RWPE1 (cell line): Measurements from ENCODE around the gene CRY2.
A peak's percentile ranks its signal among the peaks of the same experiment; 100 is the strongest.
"Not testable (repeated sequence)": the region's sequence is repeated elsewhere in the genome, so short reads cannot be mapped to it uniquely, and the experiment has no call there.

Experiments used
- CTCF ChIA-PET: fragments of 350-600 bp; sonication (Branson Sonifier 250); formaldehyde crosslinking; extraction: SDS; loops from one replicate; lab custom pipeline; 2021; lab: Yijun Ruan, JAX
- POLR2A ChIA-PET: fragments of 400-600 bp; formaldehyde crosslinking; extraction: SDS; loops from one replicate; lab custom pipeline; 2020; ENCODE audit warnings: antibody characterized with exemption; ENCODE audit not compliant: low non-redundant PET; lab: Yijun Ruan, JAX
- DNase-seq: peaks from one replicate; pipeline ENCODE4 v3.0.0; 2012; ENCODE audit warnings: low spot score
- H3K27ac ChIP-seq: fragments of 450-650 bp; 2 replicates; pipeline ENCODE4 v1.5.1; 2017
- CTCF ChIP-seq: fragments of 450-650 bp; conservative IDR thresholded peaks from 2 replicates; pipeline ENCODE4 v1.5.1; 2017; ENCODE audit warnings: low read depth, mild to moderate bottlenecking

Gene CRY2

DNA sequence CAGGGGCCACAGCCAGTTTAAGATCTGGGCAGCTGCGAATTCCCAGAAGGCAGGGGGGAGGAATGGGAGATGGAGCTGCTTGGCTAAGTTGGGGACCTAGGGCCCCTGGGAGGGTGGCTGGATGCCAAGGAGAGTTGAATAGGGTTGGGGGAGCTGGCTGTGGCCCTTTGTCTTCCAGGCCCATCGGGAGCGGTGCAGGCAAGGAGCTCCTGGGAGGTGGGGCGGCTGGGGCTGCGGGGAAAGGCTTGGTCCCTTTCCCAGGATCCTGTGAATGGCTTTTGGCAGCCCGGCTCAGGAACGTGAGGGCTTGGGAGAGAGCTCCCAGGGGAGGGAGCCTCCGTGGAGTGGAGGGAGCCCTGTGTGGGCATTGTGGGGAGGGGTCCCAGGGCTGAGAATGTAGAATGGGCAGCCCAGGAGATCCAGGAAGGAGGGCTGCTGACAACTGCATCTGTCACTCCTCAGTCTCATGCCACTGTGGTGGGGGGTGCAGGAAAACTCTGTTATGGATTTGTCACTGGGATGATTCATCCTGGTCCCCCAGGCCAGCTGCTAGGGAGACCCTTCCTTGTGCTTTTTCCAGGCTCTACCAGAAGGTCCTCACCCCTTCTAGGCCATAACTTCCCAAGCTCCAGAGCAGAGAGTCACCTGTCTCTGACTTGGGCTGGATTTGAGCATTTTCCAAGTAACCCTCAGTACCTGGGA lies 53.8 kb downstream of the CRY2 start:
- CTCF ChIA-PET: interaction anchor here (1.3 kb wide), 1 partner anchor 130 kb away, joined by 4 read pairs; no protein-coding TSS in a partner anchor
- no peak for TF ChIP-seq CTCF
- DNase-seq: no peak
- POLR2A ChIA-PET: no interaction called here
- H3K27ac ChIP-seq: no peak overlapping the region

GRCh38 chr11:45901626-45902025 lies 54.4 kb downstream of the CRY2 start:
- H3K27ac ChIP-seq: peak overlapping the region; percentile 28
- CTCF ChIA-PET: interaction anchor here (1.3 kb wide), 1 partner anchor 130 kb away, joined by 4 read pairs; no protein-coding TSS in a partner anchor
- POLR2A ChIA-PET: no interaction called here

GRCh38 chr11:45902452-45903380 lies 55.4 kb downstream of the CRY2 start:
- H3K27ac ChIP-seq: no peak overlapping the region
- CTCF ChIA-PET: interaction anchor here (0.7 kb wide), 1 partner anchor 131 kb away, joined by 3 read pairs; no protein-coding TSS in a partner anchor
- TF ChIP-seq CTCF: no peak
- no peak for DNase-seq
- POLR2A ChIA-PET: no interaction called here

More at GRCh38 chr11:45901626-45902025, 54.4 kb downstream of the CRY2 start:
- no peak for TF ChIP-seq CTCF
- DNase-seq: no peak

GRCh38 chr11:45904309-45904915 lies 57.1 kb downstream of the CRY2 start:
- no peak for DNase-seq
- H3K27ac ChIP-seq: peak overlapping the region; percentile 13
- POLR2A ChIA-PET: no interaction called here
- no peak for TF ChIP-seq CTCF
- CTCF ChIA-PET: no interaction called here

DNA sequence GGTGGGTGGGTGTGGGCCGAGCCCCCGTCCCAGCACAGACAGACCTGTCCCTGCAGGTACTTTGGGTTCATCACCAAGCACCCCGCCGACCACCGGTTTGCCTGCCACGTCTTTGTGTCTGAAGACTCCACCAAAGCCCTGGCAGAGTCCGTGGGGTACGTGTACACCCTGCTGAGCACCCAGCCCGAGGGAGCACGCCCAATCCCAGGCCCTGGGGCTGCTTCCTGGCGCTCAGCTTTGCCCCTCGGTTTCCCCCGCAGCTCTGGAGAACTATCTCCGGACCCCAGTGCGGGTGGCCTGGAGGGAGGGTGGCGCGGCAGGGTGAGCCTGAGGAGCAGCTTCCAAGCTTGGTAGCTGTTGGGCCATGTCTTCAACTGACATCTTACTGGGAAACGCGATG lies 57.8 kb downstream of the CRY2 start:
- no peak for TF ChIP-seq CTCF
- DNase-seq: no peak
- H3K27ac ChIP-seq: peak overlapping the region; percentile 33; the same call in 1 of the 2 replicates
- ChIA-PET CTCF (interaction anchor here (1.0 kb wide), 1 partner anchor 60 kb away, joined by 7 read pairs; no protein-coding TSS in a partner anchor), POLR2A (no interaction called here)

DNA sequence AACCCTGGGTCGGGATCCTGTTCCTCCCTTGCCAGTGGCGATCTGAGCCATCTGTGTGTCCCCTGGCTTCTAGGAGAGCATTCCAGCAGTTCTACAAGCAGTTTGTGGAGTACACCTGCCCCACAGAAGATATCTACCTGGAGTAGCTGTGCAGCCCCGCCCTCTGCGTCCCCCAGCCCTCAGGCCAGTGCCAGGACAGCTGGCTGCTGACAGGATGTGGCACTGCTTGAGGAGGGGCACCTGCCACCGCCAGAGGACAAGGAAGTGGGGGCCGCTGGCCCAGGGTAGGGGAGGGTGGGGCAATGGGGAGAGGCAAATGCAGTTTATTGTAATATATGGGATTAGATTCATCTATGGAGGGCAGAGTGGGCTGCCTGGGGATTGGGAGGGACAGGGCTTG lies 58.3 kb downstream of the CRY2 start:
- H3K27ac ChIP-seq: peak overlapping the region; percentile 33
- POLR2A ChIA-PET: not testable (repeated sequence)

More for the DNA sequence above, 58.3 kb downstream of the CRY2 start:
- CTCF ChIA-PET: interaction anchor here (1.0 kb wide), 1 partner anchor 59 kb away, joined by 7 read pairs; no protein-coding TSS in a partner anchor
- DNase-seq: not testable (repeated sequence)
